Islet precursor cell (in vitro differentiated cells): Measurements from ENCODE around the gene HDAC5.
"Not testable (repeated sequence)": the region's sequence is repeated elsewhere in the genome, so short reads cannot be mapped to it uniquely, and the experiment has no call there.

ENCODE experiments used
- DNase-seq: peaks from one replicate; pipeline ENCODE4 v3.0.0-alpha.2; 2018

HDAC5 gene

DNA sequence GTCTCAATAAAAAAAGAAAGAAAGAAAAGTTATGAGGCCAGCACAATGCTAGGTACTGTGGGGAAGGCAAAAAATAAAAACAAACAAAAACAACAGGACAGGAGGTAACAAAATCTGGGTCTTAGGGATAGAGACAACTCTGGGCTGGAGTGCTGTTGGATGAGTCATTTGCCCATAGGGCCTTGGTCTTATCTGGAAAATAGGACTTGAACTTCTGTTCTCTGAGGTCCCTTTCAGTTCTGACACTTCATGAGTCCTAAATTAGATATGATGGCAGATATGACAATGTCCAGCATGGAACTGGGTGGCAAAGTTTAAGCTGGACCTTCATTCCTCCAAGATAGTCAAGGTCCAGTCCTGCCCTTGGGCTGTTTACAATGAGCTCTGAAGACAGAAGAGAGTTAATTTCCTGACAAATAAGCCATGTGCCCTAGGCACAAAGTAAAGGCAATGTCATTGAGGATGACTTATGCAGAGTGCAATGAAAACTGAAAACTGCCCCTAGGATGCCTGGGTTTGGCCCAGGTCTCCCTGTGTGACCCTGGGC, 8.9 kb upstream of the HDAC5 start:
- DNase-seq: peak; percentile 68

DNA sequence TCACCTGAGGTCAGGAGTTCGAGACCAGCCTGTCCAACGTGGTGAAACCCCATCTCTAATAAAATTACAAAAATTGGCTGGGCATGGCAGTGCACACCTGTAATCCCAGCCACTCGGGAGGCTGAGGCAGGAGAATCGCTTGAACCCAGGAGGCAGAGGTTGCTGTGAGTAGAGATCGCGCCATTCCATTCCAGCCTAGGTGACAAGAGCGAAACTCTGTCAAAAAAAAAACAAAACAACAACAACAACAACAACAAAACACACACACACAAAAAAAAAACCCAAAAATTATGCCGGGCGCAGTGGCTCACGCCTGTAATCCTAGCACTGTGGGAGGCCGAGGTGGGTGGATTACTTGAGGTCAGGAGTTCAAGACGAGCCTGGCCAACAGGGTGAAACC, 7.9 kb upstream of the HDAC5 start:
- not testable (repeated sequence) for DNase-seq

DNA sequence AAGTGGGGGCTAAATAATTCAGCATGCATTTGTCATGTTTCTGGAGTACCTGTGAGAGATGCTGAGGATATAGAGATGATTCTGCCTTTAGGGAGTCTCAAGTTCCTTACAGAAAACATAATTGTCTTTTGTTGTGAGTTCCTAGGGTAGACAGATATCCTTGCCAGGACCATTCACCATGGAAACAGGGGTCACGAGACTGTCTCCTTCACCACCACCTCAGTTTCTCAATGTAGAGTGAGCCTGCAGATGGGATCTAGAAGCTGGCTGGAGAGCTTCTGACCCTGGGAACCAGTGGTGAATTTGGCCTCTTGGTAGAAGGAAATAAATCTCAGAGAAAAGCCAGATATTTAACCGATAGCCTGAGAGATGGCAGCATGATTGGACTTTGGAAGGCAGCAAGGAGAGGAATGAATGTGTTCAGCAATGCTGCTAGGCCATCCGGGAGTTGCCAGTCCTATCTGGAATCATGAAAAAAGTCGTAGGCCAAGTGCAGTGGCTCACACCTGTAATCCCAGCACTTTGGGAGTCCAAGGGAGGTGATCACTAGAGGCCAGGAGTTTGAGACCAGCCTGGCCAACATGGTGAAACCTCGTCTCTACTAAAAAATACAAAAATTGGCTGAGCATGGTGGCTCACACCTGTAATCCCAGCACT, 7.4 kb upstream of the HDAC5 start:
- no peak for DNase-seq

DNA sequence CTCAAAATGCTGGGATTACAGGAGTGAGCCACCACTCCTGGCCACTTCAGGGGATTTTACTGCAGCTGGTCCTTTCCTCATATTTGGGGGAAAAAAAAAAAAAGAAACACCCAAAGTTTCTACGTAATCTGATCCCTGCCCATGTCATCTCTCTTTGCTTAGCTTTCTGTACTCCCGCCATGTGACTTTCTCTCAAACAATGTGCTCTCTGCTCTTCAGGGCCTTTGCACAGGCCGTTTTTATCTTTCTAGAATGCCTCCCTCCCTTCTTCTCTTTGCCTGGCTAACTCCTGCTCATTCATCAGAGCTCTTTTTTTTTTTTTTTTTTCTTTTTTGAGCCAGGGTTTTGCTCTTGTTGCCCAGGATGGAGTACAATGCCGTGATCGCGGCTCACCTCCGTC, 4.9 kb upstream of the HDAC5 start:
- no peak for DNase-seq

DNA sequence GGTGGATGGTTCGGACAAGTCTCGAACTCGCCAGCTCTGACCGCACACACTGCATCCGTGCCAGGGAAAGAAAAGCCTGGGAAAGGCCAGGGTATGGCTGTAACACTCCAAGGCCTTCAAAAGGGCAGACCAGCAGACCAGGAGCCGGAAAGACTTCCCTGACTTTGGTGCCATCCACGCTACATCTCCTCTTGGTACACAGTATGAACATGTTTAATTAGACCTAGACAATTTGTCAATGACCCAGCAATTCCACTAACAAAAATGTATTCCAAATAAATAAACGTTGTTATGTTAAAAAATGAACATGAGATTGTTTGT, 637 bp upstream of the HDAC5 start:
- no peak for DNase-seq

DNA sequence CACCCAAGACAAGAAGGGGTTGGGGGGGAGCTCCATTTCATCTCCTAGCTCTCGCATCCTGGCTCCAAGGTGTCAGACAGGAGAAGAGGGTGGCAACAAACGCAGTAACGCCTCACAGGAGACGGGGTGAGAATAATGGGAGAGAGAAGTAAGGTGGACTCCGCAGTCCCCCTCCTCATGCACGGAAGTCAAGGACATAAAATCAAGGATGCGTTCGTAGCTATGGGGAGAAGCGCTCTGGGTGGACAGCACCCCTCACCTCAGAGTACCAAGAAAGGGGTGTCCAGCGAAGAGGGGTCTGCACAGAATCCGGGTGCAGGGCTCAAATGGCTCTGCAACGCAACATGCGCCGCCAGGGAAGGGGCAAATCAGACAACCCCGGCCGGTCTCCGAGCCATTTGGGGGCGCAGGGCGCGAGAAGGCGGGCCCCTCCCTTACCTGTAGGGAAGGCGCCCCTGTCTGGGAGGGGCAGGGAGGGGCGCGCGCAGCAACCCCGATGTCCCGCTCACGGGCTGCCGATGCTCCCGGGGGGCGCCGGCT, 555 bp downstream of the HDAC5 start:
- peak; percentile 59 for DNase-seq

DNA sequence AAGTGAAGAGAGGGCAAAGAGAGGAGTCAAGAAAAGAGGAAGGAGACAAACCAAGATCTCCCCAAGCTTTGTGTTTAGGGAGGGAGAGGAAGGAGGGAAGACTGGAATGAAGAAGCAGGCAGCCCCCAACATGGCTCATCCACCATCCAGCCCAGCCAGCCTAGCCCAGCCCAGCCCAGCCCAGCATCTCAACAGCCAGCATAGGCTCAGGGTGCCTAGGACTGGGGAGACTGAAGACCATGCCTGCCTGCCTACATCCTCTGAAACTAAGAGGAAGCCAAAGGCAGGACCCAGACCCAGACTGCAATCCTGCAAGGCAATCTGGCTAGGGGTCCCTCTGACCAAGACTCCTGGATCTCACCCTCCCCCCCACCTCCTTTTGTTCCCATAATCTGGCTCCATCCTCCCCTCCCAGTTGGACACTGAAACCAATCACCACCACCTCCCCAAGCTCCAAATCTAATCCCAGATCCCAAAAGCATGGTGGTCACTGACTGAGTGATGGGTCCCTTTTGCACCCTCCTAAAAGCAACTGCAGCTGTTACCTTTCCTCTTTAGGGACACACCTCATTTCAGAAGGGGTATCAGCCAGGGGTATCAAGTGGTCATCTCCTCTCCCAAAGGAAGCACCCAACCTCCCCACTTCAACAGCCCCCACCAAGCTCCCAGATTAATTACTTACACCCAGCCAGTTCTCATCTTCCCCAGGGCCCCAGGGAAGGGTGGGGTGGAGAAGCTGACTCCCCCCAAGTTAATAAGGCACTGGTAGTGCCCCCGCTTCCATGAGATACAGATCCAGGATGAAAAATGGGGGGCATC, 1.2 kb downstream of the HDAC5 start:
- peak; percentile 54 for DNase-seq

DNA sequence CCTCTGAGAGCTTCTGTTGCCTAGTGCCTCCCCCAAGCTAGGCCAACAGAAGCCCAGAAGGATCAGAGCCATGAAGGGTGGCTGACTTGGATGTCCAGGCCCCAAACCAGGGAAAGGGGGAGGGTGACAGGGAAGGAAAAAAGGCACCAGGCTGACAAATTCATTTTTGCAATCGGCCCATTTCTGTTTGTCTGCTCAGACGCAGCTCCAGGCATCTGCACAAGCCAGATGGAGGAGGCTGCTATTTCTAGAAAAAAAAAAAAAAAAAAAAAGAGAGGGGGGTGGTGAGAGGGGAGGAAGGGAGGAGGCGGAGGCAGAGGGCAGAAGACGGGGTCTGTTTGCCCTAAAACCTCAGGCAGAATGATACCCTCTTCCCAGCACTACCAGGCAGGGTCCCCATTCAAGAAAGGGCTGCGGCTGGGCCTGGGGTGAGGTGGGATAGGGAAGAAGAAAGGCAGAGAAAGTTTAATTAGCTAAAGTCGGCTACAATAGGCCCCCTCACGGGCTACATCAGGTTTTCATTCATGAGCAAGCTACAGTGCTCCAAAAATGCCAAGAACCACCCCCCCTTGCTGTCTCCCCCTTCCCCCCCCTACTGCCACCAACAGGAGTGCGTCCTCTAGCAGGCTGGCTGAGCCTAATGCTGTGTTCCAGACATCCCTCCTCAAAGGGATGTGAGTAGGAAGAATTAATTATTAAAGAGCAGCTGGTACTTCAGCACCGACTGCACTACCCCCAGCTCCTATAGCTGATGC, 2.4 kb downstream of the HDAC5 start:
- peak; percentile 60 for DNase-seq

DNA sequence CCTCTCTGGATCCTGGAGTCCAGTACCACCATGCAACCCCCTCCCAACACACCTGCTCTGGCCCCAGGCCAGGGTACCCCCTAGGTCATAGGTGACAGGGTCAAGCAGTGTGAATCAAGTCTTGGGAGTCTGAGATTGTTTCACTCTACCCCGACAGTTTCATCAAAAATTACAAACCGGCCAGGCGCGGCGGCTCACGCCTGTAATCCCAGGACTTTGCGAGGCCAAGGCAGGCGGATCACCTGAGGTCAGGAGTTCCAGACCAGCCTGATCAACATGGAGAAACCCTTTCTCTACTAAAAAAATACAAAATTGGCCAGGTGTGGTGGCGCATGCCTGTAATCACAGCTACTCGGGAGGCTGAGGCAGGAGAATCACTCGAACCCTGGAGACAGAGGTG, 3.2 kb downstream of the HDAC5 start:
- DNase-seq: not testable (repeated sequence)

DNA sequence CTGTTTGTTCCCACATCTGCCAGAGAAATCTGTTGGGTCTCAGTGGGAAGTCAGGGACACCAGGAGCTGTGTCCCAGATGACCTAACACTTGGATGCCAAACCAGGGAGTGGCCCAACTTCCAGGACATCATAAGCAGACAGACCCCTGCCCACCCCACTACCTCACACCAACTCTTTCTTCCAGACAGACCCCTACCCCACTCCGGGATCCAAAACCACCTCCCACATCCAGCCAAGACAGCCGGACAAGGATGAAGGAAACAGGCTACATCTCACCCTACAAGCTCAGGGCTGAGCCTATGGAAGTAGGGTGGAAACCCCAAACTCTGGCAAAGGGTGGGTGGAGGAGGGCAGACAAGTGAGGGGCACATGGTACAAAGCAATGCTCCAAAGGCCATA, 3.6 kb downstream of the HDAC5 start:
- peak; percentile 52 for DNase-seq

DNA sequence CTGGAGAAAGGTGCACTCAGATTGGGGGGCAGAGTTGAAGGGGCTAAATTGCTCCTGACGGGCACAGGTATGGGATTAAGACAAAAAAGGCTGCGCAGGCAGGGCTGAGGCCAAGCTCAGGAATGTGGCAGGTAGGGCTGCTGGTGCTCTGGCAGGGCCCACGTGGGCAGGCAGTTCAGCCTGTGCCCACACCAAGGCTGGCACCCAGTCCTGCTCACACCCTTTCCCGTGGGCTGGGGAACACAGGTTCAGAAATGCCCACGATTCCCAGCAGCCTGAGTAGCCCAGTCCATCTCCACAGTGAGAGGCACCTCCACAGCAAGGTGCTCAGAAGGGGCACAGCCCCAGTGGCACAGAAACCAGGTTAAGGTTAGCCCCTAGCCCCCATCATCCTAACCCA, 4.4 kb downstream of the HDAC5 start:
- no peak for DNase-seq

DNA sequence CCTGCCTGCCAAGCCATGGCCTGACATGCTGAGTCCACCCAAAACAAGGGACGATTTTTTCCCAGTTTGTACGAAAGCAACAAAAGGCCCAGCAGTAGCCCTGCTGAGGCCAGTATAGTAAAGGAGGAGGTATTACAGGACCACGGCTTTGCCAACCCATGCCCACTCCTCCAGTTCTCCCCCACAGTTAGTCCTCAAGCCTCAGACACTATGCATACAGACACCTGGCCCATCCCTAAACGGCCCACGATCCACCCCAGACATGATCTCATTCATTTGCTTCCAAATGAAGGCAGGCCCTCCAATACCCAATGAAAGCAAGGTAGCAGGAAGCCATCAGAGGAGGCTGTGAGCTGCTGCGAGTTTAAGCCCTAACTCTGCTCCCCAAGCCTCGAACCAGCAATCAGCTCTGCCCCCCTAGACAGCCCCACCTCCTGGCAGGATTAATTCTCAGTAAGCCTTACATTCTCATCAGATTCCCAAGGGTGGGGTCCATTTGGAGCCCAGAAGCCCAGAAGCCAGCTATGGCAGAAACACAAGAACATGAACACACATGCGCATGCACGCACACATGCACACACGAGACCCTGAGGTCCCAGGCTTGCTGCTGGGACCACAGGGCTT, 4.9 kb downstream of the HDAC5 start:
- peak; percentile 59 for DNase-seq

DNA sequence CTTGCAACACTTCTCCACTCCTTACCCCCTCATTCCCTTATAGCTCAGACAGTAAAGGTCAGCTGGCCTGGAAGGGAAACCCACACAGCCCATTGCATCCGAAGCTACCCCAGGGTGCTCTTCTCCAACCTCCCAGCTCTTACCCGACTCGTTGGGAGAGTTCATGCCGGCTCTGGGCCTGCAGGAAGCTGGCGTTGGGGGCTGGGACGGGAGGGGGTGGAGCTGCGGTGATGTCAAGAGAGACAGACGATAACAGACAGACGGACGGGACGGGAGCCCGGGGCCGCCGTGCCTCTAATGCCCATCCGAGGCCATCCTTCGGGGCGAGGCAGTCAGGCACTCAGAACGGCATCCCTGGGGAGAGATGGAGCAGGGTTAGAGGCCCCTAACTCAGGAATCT, 6.1 kb downstream of the HDAC5 start:
- peak; percentile 55 for DNase-seq

DNA sequence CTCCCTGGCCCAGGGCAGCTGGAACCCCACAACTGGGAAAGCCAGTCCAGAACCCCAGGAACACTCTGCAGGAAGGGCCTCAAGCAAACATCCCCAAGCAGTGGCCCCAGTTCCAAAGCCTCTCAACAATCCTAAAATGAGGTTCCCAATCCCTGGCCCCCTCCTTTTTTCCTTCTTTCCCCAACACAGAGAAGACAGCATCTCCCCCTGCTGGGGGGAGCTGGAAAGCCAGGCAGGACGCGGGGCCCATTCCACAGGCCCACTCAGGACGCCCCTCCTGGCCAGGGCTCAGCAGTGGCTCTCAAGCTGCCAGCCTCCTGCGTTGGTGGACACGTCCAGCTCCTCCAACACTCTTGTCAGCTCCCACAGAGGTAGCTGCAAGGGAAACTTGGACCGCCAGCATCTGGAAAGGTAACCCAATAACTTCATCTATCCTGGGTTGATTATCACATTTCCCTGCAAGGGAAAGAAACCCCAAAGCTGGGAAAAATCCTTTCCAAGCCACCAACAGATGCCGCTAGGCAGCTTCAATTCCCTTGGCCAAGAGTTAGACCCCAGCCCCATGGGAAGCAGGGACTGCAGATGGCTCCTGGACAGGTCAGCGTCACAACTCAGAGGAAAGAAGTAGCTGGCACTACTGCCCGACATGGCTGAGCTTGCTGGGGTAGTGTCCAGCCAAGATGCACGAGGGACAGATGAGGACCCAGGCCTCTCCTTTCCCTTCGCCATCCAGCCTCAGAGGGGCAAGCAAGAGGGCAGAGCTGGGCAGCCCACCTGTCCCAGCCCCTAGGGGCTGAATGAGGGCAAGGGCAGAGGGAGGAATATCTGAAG, 7.6 kb downstream of the HDAC5 start:
- DNase-seq: peak; percentile 79

DNA sequence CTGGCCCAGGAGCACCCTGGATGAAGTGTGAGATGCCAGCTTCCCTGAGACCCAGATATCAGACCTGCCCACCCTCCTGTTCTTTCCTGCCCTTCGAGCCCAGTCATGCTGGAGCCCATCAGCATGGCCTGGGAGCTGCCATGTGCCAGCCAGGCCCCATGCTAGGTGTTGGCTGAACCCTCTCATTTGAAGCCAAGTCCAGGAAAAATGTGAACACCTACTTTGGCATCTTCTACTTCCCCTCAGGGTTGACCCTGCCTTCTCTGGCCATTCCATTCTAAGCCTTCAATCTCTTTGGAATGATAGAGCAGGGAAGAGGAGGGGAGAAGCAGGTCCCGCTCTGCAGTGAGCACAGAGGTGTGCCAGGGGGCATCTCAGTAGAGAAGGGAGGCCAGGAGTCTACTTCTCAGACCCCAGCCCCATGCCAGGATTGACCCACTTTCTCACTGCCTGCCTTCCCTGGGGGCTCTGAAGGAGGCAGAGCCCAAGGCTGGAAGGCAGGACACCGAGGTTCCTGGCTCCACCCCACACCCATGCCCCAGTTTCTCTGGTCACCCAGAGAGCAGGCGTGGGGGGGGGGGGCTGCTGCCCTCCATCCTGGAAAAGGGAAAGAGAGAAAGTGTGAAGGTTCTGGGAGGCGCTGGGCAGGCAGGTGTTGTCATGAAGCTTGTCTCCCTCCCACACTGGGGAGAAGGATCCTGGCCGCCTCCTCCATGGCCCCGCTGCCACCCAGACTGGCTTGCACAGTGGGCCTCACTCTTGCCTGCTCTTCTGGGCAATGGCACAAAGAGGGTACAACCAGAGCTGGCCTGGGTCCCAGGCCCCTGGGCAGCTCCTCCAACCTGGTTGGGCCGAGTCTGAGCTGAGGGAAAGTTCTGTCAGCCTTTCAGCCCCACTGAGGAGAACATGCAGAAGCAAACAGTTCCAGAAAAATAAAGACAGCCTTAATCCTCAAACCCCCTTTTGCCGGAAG, 9.3 kb downstream of the HDAC5 start:
- DNase-seq: peak; percentile 50

DNA sequence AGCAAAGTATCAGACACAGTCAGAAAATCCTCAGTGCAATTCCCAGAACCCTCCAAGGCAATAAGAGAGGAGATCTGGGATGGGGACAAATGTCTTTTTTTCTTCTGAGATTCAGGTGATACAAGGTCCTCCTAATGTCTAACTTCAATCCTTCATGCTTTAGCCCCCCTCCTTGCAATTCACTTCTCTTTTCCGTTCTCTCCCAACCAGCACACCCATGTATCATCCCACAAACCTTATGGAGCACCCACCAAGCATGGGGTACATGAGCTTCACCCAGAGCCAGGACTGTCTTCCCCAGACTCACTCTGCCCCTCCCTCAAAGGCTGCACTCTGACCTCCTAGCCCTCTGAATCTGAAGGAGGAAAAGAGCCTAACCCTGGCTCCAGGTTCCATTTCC, 10.1 kb downstream of the HDAC5 start:
- no peak for DNase-seq

DNA sequence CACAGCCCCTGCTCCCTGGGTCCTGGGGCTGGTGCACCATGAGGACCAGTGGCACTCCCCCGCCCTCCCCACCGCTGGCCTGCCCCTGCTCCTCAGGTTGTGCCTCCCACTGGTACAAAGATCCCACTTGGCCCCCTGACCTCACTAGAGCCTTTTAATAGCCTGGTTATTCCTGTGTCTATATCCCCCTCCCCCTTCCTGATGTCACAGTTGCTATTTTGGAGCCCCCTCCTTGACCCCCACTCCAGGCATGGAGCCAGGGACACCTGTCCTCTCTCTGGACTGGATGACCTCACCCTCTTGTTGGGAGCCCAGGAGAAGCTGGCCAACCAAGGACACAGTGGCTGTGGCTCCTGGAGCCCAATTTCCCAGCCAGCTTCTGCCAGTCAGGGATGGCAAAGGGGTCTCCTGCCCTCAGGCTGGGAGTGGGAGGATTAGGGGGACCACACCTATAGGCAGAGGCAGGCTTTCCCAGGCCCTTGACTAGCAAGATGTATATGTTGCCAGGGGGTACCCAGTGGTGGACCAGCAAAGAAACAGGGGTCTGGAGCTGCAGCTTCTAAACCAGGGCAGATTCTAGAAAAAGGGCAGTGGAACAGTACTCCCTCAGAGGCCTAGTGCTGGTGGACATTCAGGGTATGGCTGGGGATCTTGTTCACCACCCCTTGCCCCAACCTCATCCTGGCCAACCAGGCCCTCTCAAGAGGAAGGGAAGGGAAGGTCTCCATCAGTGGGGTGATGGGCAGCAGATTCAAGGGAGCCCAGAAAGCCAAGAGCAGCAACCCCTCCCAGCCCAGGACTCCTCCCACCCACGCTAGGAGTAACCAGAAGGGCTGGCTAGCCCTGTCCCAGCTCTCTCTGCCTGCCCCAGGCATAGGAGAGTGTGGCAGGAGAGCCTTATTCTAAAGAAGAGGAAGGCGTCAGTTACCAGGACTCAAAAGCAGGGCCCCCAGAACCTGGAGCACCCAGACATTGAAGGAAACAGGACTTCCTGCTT, 10.9 kb downstream of the HDAC5 start:
- DNase-seq: peak; percentile 58

DNA sequence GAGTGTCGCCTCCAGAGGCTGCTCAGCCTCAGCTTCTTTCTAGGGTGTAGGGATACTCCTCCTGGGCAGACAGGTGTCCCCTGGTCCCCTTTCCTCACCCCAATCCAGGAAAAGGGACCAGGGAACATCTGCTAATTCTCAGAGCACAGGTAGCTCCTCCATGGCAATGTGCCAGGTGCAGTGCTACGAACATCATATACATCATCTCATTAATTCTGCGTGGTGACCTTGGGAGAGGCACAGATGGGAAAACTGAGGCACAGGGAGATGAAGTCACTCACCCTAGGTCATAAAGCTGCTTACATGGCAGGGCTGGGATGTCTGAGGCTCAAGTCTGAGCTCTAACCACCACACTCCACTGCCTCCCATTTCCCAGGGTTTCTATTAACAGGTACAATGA, 11.7 kb downstream of the HDAC5 start:
- DNase-seq: no peak
